DMS153 (cell line): ENCODE results near the gene PARP11.

ENCODE experiments used
- DNase-seq: peaks from one replicate; lab custom pipeline; 2025; lab: John Stamatoyannopoulos, UW

PARP11 gene

GRCh38 chr12:3872800-3873636 is at the start of gene PARP11:
Gene PARP11 (minus strand): TSS chr12:3873399. CDS start chr12:3873229, 170 bp downstream.
- peak; percentile 94 for DNase-seq

GRCh38 chr12:3922033-3922432 is 48.8 kb upstream of the PARP11 start:
- no peak for DNase-seq

- DNase-seq: no peak
These were observed 48.3 kb upstream of the PARP11 start for GRCh38 chr12:3921526-3921925.

GRCh38 chr12:3921151-3921471 is 47.9 kb upstream of the PARP11 start:
- DNase-seq: no peak

GRCh38 chr12:3920351-3921150 is 47.4 kb upstream of the PARP11 start:
- DNase-seq: no peak

- no peak for DNase-seq
These were observed 40.1 kb upstream of the PARP11 start for GRCh38 chr12:3913278-3913677.

- DNase-seq: no peak
These were observed 39.7 kb upstream of the PARP11 start for GRCh38 chr12:3912863-3913262.

GRCh38 chr12:3911409-3911808 is 38.2 kb upstream of the PARP11 start:
- no peak for DNase-seq

- DNase-seq: no peak
These were observed 32.5 kb upstream of the PARP11 start for GRCh38 chr12:3905664-3906063.

- DNase-seq: no peak
These were observed 31.8 kb upstream of the PARP11 start for GRCh38 chr12:3904999-3905398.

GRCh38 chr12:3902921-3903320 is 29.7 kb upstream of the PARP11 start:
- no peak for DNase-seq

GRCh38 chr12:3901116-3901515 is 27.9 kb upstream of the PARP11 start:
- no peak for DNase-seq

GRCh38 chr12:3898756-3899155 is 25.6 kb upstream of the PARP11 start:
- DNase-seq: no peak

- no peak for DNase-seq
These were observed 24.3 kb upstream of the PARP11 start for GRCh38 chr12:3897371-3897971.

- DNase-seq: no peak
These were observed 23.7 kb upstream of the PARP11 start for GRCh38 chr12:3896801-3897351.

GRCh38 chr12:3896356-3896755 is 23.2 kb upstream of the PARP11 start:
- no peak for DNase-seq

GRCh38 chr12:3892631-3893030 is 19.4 kb upstream of the PARP11 start:
- no peak for DNase-seq

GRCh38 chr12:3891201-3891600 is 18.0 kb upstream of the PARP11 start:
- DNase-seq: no peak

- no peak for DNase-seq
These were observed 15.5 kb upstream of the PARP11 start for GRCh38 chr12:3888659-3889058.

- DNase-seq: peak; percentile 1
These were observed 12.3 kb upstream of the PARP11 start for GRCh38 chr12:3885277-3886094.

GRCh38 chr12:3884671-3885070 is 11.5 kb upstream of the PARP11 start:
- no peak for DNase-seq
